ENCODE results near the gene INSM2. TPM values are rescaled to one million over a fixed set of nuclear protein-coding genes. Genes with fewer than 3 reads are reported as not detected.
A peak's percentile ranks its signal among the peaks of the same experiment; 100 is the strongest.

INSM2 gene
- total and polyA plus RNA-seq, 2 of the 13 experiments (the other 11 are each of a cell fraction or from before 2014, with no cell fraction given): not detected

- 0 out of 2 replicates have a peak, but pooled peaks have one; percentile 31 for TF ChIP-seq ZNF850 (CRISPR knock-in tag; conservative IDR thresholded peaks at IDR 0.05)
- peak in 1 of 2 experiments; percentile 48; a peak in 1 of 4 replicates for TF ChIP-seq KLF16 (CRISPR knock-in tag; IDR thresholded peaks at IDR 0.05)
- TF ChIP-seq RBM22 (optimal IDR thresholded peaks at IDR 0.05; ENCODE audit: low read length): no peak
- no peak for TF ChIP-seq IRX3 (CRISPR knock-in tag; IDR thresholded peaks at IDR 0.05; ENCODE audit: borderline replicate concordance, low read depth)
- no peak for TF ChIP-seq MXD4 (CRISPR knock-in tag; IDR thresholded peaks at IDR 0.05)
- TF ChIP-seq ZNF598 (CRISPR knock-in tag; IDR thresholded peaks at IDR 0.05; ENCODE audit: borderline replicate concordance): peak; percentile 64; the same call in 1 of the 2 replicates
- TF ChIP-seq BCL6 (CRISPR knock-in tag; IDR thresholded peaks at IDR 0.05): peak; percentile 57; the same call in 1 of the 2 replicates
- TF ChIP-seq ZNF552 (CRISPR knock-in tag; IDR thresholded peaks at IDR 0.05; ENCODE audit: borderline replicate concordance): 0 out of 2 replicates have a peak, but pooled peaks have one; percentile 31
- TF ChIP-seq HNRNPUL1 (IDR thresholded peaks at IDR 0.05; ENCODE audit: low read depth, low read length): 0 out of 2 replicates have a peak, but pooled peaks have one; percentile 57
- TF ChIP-seq ISX (CRISPR knock-in tag; conservative IDR thresholded peaks at IDR 0.05): no peak
- TF ChIP-seq SMAD1 (CRISPR knock-in tag; IDR thresholded peaks at IDR 0.05; ENCODE audit: borderline replicate concordance, low read depth): no peak; the same call in 1 of the 2 replicates
- no peak; the same call in 1 of the 2 replicates for TF ChIP-seq TOPORS (CRISPR knock-in tag; IDR thresholded peaks at IDR 0.05)
- TF ChIP-seq KDM6A (CRISPR knock-in tag; IDR thresholded peaks at IDR 0.05; ENCODE audit: low read depth): no peak
- TF ChIP-seq FOXK1 (CRISPR knock-in tag; IDR thresholded peaks at IDR 0.05; ENCODE audit: borderline replicate concordance, low read depth): no peak
- peak; percentile 94 for TF ChIP-seq ZNF407 (CRISPR knock-in tag; IDR thresholded peaks at IDR 0.05; ENCODE audit: not compliant biosample characterization)
- TF ChIP-seq ESRRA (CRISPR knock-in tag; IDR thresholded peaks at IDR 0.05; ENCODE audit: low read depth): peak; percentile 24; the same call in 1 of the 2 replicates
- TF ChIP-seq SSRP1 (CRISPR knock-in tag; IDR thresholded peaks at IDR 0.05): peak; percentile 64; the same call in 1 of the 2 replicates
- TF ChIP-seq ZNF30 (CRISPR knock-in tag; IDR thresholded peaks at IDR 0.05): 0 out of 2 replicates have a peak, but pooled peaks have one; percentile 78
- TF ChIP-seq ZNF558 (CRISPR knock-in tag; IDR thresholded peaks at IDR 0.05; ENCODE audit: borderline replicate concordance): 0 out of 2 replicates have a peak, but pooled peaks have one; percentile 63
- no peak for TF ChIP-seq FOXA1 (IDR thresholded peaks at IDR 0.05)
- TF ChIP-seq FOXA1 (CRISPR knock-in tag; IDR thresholded peaks at IDR 0.05): peak; percentile 17; the same call in 1 of the 2 replicates
- TF ChIP-seq SP1 (IDR thresholded peaks at IDR 0.05): no peak
- no peak; the same call in 1 of the 2 replicates for TF ChIP-seq SP1 (CRISPR knock-in tag; IDR thresholded peaks at IDR 0.05)
Observed at GRCh38 chr14:35533357-35534207, at the start of gene INSM2 (continued).

Data from HepG2 (cell line).